Right ventricle myocardium superior (tissue), 1 donor: Measurements from ENCODE around the gene OR2B2. TPM values are rescaled to one million over a fixed set of nuclear protein-coding genes. Genes with fewer than 3 reads are reported as not detected.

ENCODE experiments used
- ATAC-seq: fragments of 200-7000 bp; cut with Tn5 transposase; one replicate; pipeline ENCODE4 v1.9.1; 2020; ENCODE audit warnings: mild to moderate bottlenecking; ENCODE audit not compliant: poor library complexity
- DNase-seq: peaks from one replicate; pipeline ENCODE4 v3.0.0-alpha.2; 2020
- intact Hi-C: fragments of 100-400 bp; cut with DNase I; formaldehyde crosslinking; loops from one replicate; pipeline ENCODE4 v1.11.2; 2022
- total RNA-seq: library from RNA; stranded (reverse); fragmentation: NEBNext Ultra II Directional; extraction: Animal tissue kit (Norgen Biotek cat#: 25700); gene quantifications from one replicate; pipeline ENCODE4 v1.2.1, GENCODE V29; 2021
- donor health status: DM: no; HTN: yes; CAD: no; lungs with severe emphysema.

OR2B2 gene
- total RNA-seq, 1 donor from 2014 or later, result not detected

DNA sequence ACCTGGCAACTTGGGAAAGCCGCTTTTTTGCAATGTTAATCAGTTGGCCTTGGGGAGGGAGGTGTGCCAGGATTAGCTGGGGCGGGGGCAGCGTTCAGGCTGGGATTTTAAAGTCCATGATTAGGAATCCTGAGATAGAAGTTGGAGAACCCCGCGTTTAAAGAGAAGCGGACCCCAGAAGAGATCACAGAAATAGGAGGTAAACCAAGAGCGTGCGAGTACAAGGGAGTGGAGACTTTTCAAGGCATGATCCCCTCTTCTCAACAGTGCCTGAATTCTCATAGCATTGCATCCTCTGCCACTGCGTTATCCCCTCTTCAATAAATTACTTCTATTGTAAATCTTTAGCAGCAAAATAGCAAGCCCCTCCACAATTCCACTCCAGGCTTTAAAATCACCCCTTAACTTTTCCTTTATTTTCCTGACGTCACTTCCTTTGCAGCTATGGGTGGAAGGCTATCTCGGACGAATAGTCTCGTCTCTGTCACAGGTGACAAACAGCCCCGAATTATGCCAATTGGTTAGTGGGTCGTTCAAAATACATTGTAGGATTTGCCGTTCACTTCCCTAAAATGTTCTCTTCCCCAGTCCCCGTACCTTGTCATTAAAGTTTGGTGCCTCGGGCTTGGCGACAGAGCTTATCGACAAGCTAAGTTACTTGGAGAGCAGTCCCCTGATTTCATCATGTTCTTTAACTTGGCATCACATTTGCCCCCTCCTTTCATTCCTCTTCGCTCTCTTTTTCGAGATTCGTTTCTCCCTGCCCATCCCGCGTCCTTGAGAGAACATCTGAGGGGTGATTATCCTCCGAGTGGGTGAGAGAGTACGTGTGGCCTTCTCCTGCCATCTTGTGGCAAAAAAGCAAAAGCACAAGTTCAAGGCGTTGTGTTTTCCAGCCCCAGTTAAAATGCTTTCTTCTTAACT is 17.1 kb downstream of the OR2B2 start:
- intact Hi-C loops, result loop anchor here (5.0 to 10.0 kb wide), 3 partner anchors 123 to 718 kb away; no protein-coding TSS in a partner anchor
- ATAC-seq (peak; percentile 84), DNase-seq (no peak)

GRCh38 chr6:27893836-27894807 is 18.1 kb downstream of the OR2B2 start:
- intact Hi-C loops, result loop anchor here (10.0 kb wide), 1 partner anchor 389 kb away; no protein-coding TSS in a partner anchor
- peak; percentile 94 for ATAC-seq
- DNase-seq, result peak; percentile 88

GRCh38 chr6:27893059-27893835 is 18.9 kb downstream of the OR2B2 start:
- ATAC-seq (peak; percentile 62), DNase-seq (peak; percentile 79)
- intact Hi-C loops, result loop anchor here (10.0 kb wide), 1 partner anchor 388 kb away; no protein-coding TSS in a partner anchor

- ATAC-seq (no peak), DNase-seq (no peak)
- intact Hi-C loops, result loop anchor here (10.0 kb wide), 1 partner anchor 388 kb away; no protein-coding TSS in a partner anchor
These were observed 19.5 kb downstream of the OR2B2 start for GRCh38 chr6:27892649-27893058.

DNA sequence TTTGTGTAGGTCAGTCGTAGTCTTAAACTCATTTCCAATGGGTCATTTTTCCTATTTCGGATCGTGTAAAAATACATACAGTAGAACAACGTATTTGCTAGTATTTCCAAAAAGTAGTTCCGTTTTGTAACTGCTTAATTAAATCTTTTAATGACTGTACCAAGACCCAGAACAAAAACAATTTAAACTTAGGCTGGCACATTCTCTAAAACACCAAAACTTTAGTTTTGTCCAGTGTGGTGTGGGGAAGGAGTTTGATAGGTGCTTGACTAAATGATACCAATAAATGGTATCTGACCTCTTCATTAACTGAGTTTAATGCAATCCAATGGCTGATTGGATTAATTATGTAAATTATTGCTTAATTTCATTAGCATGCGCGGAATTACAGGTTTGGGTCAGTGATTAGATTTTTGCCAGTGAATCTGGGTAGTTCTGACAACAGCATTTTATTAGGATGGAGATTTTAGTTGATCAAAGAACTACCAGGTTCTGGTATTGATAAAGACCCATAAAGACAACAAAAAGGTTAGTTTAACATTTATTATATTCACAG is 20.8 kb downstream of the OR2B2 start:
- ATAC-seq (no peak), DNase-seq (no peak)
- intact Hi-C loops, result loop anchor here (10.0 kb wide), 1 partner anchor 387 kb away; no protein-coding TSS in a partner anchor

DNA sequence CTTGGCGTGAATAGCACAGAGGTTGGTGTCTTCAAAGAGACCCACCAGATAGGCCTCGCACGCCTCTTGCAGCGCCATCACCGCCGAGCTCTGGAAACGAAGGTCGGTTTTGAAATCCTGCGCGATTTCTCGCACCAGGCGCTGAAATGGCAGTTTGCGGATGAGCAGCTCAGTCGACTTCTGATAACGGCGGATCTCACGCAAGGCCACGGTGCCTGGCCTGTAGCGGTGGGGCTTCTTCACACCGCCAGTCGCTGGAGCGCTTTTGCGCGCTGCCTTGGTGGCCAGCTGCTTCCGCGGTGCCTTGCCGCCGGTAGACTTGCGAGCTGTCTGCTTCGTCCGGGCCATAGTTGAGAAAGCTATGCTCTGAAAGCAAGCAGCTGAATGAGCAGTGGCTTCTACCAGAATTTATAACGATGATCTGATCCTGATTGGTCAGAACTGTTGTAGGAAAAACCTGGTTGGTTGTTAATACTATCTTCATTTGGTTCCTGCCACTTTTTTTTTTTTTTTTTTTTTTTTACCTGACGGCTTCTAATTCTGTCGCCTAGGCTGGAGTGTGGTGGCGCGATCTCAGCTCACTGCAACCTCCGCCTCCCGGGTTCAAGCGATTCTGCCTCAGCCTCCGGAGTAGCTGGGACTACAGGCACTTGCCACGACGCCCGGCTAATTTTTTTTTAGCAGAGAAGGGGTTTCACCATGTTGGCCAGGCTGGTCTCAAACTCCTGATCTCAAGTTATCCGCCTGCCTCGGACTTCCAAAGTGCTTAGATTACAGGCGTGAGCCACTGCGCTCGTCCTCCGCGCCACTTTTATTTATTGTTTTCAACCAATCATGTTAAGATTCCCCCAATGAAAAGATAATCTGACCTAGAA is 21.5 kb downstream of the OR2B2 start:
- intact Hi-C loops, result loop anchor here (10.0 kb wide), 1 partner anchor 386 kb away; no protein-coding TSS in a partner anchor
- no peak for DNase-seq
- ATAC-seq, result no peak

DNA sequence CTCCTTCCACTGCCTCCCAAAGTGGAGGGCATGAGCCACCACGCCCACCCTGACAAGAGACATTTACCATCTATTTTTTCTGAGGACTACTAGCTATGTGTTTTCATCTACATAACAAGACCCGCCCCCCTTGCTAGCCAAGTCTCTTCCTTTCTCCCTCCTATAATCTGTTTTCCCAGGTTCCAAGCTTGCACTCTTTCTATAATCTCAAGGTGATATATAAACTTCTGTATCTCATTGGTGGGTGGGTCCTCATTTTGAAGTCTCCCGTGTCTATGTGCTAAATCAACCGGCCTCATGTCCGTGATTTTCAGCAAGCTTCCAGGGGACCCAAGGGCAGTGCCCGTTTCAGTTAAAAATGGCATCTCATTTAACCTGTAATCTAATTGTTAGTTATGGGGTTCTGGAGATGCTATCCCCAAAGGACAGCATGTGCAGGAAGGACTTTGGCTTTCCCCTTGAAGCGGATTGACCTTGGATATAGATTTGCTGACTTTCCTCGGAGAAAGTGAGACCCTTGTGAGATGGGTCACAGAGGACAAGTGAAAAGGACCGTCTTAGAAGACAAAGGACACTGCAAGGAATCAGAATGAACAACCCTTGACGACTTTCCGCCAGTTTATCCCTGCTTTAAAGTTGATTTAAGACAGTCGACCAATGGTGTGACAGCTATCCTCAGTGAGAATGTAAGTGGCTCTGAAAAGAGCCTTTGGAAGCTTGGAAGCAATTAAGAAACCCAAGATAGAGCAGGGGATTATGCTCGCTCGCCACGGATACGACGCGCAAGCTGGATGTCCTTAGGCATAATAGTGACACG is 22.4 kb downstream of the OR2B2 start:
- DNase-seq (no peak), ATAC-seq (no peak)
- intact Hi-C loops, result loop anchor here (10.0 kb wide), 1 partner anchor 385 kb away; no protein-coding TSS in a partner anchor

DNA sequence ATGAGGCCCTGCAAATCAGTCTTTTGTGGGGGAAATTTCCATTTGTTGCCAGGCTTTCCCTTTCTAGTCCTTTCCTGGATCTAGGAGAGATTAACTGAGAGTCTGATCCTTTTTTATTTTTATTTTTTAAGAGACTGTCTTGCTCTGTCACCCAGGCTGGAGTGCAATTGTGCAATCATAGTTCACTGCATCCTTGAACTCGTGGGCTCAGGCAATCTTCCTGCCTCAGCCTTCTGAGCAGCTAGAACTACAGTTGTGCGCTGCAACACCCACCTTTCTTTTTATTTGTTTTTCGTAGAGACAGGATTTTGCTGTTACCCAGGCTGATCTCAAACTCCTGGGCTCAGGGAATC is 22.9 kb downstream of the OR2B2 start:
- DNase-seq (no peak), ATAC-seq (no peak)
- intact Hi-C loops, result no loop called here

GRCh38 chr6:27888566-27888965 is 23.6 kb downstream of the OR2B2 start:
- intact Hi-C loops, result no loop called here
- DNase-seq (no peak), ATAC-seq (no peak)

DNA sequence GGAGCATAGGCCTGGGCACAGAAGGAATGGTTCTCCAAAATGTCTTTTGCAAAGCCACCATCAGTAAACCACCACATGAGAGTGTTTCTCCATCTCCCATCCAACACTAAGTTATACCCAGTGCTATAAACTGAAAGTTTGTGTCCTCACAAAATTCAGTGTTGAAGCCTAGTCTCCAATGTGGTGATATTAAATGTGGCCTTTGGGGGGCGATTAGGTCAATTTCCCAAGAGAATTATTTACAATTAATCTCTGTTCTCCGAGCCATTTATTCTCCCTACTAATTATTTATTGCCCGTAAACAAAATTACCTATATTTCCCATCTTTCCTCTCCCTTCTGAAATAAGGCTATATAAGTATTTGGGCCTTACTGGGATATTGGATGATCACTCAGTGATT is 26.1 kb downstream of the OR2B2 start:
- no peak for ATAC-seq
- DNase-seq, result no peak
- intact Hi-C loops, result no loop called here

DNA sequence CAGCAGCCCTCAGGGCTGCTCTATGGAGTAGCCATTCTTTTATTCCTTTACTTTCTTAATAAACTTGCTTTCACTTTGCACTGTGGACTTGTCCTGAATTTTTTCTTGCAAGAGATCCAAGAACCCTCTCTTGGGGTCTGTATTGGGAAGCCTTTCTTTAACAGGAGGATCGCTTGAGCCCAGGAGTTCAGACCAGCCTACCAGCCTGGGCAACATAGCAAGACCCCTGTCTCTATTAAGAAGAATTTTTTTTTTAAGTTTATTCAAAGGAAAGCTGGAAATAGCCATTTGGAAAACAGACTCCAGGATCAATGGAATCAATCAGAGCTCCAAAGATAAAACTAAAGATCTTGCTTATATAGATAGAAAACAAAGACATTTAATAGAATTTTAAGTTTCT is 29.1 kb downstream of the OR2B2 start:
- intact Hi-C loops, result no loop called here
- no peak for DNase-seq
- no peak for ATAC-seq

- DNase-seq (no peak), ATAC-seq (no peak)
- intact Hi-C loops, result no loop called here
These were observed 29.6 kb downstream of the OR2B2 start for GRCh38 chr6:27882624-27883023.

GRCh38 chr6:27879837-27880236 is 32.4 kb downstream of the OR2B2 start:
- intact Hi-C loops, result no loop called here
- no peak for ATAC-seq

DNA sequence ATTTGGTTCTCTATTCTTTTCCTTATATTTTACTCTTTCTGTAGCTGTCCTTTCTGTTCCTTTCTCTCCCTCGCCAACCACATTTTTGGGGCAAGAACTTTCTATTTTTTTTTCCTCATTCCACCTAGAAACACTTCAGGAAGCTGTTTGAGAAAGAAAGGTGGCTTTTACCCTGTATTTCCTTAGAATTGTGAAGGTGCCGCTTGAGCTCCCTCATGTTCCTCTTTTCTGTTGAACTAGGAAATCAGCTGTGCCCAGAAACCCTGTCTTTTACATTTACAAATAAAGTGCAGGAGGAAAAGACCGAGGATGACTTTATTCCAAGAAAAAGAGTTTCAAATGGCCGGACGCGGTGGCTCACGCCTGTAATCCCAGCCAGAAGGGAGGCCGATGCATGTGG is 38.2 kb downstream of the OR2B2 start:
- ATAC-seq, result no peak
- intact Hi-C loops, result no loop called here

More at GRCh38 chr6:27879837-27880236, 32.4 kb downstream of the OR2B2 start:
- DNase-seq, result no peak

DNA sequence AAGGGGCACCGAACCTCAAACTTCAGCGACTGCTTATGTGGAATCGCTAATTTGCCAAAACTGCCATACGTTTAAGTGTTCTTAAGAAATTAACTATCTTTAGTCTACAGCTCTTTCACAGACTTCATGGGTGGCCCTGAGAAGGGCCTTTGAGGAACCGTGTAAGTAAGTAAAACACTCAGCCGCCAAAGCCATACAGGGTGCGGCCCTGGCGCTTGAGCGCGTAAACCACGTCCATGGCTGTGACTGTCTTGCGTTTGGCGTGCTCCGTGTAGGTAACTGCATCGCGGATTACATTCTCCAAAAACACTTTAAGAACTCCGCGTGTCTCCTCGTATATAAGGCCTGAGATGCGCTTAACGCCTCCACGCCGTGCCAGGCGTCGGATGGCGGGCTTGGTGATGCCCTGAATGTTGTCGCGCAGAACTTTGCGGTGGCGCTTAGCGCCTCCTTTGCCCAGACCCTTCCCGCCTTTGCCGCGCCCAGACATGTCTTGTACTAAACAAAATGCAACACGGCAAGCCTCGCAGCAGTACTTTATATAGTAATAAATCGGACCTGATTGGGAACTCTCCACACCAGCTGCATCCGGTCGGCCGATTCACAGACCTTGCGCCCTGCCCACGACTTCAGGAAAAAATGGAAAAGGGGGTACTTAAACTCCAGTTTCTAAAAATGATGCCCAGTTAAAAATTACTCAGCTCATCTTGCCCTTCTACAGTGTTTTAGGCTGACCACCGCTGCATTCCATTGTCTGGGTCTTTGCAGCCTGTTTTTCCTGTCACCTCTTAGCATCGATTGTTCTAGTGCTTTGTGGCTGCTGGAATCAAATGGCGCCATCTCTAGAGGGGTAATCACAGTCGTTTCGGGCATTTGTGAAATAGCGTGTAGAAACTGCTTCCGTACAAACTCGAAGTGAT is 38.9 kb downstream of the OR2B2 start:
- intact Hi-C loops, result no loop called here
- ATAC-seq, result peak; percentile 69

More for the DNA sequence above, 38.2 kb downstream of the OR2B2 start:
- DNase-seq, result no peak

More for the DNA sequence above, 38.9 kb downstream of the OR2B2 start:
- peak; percentile 73 for DNase-seq
